Panc1 (cell line): Measurements from ENCODE around the gene GGT6. TPM values are rescaled to one million over a fixed set of nuclear protein-coding genes. Genes with fewer than 3 reads are reported as not detected.

Experiments used
- ATAC-seq: fragments of 200-7000 bp; cut with Tn5 transposase; 2 replicates; pipeline ENCODE4 v1.9.1; 2020; ENCODE audit warnings: mild to moderate bottlenecking, moderate library complexity
- BruUV-seq: library from RNA; stranded (reverse); fragments of 400-500 nt; replicated peaks from 2 replicates; lab custom pipeline; 2021; lab: Mats Ljungman, UMichigan
- CTCF ChIA-PET: fragments of 300-600 bp; sonication (Branson Sonifier 250); formaldehyde crosslinking; loops from one replicate; lab custom pipeline; 2022; ENCODE audit warnings: antibody characterized with exemption; lab: Charles Lee
- POLR2A ChIA-PET: fragments of 300-600 bp; sonication (Branson Sonifier 250); formaldehyde crosslinking; loops from one replicate; lab custom pipeline; 2022; ENCODE audit warnings: antibody characterized with exemption; lab: Charles Lee
- DNase-seq: peaks from one replicate; pipeline ENCODE4 v3.0.0-alpha.2; 2010; ENCODE audit warnings: low read depth, low spot score
- H3K27ac ChIP-seq: 2 replicates; pipeline ENCODE4 v1.5.1; 2011; ENCODE audit warnings: mild to moderate bottlenecking, low read length, inconsistent platforms
- H3K27me3 ChIP-seq: fragments of 200-500 bp; sonication (Bioruptor generic); 2 replicates; pipeline ENCODE4 v1.6.0; 2014; ENCODE audit warnings: low read length, inconsistent platforms; ENCODE audit not compliant: control insufficient read depth, insufficient read depth
- H3K36me3 ChIP-seq: fragments of 200-500 bp; sonication (Bioruptor generic); 2 replicates; pipeline ENCODE4 v1.5.1; 2014; ENCODE audit warnings: inconsistent platforms, mild to moderate bottlenecking, low read length, moderate library complexity; ENCODE audit not compliant: control insufficient read depth, insufficient read depth
- H3K4me1 ChIP-seq: 2 replicates; pipeline ENCODE4 v1.5.1; 2011; ENCODE audit warnings: inconsistent platforms, mild to moderate bottlenecking, low read length, moderate library complexity; ENCODE audit not compliant: control insufficient read depth, insufficient read depth
- H3K4me3 ChIP-seq, 2 experiments: 2 replicates each; pipeline ENCODE4 v1.5.1; 2011 to 2012; ENCODE audit warnings: low read depth in 2 of 2, low read length in 2 of 2, mild to moderate bottlenecking in 2 of 2, inconsistent platforms in 1 of 2, moderate library complexity in 1 of 2
- H3K9me3 ChIP-seq: fragments of 200-500 bp; sonication (Bioruptor generic); 2 replicates; pipeline ENCODE4 v1.5.1; 2014; ENCODE audit warnings: low read depth, mild to moderate bottlenecking, inconsistent platforms, low read length, moderate library complexity; ENCODE audit not compliant: control insufficient read depth, insufficient read depth
- POLR2AphosphoS5 ChIP-seq: IDR thresholded peaks from 2 replicates; pipeline ENCODE4 v1.6.1; 2012; ENCODE audit warnings: mild to moderate bottlenecking, low read depth, low read length, moderate library complexity
- SIN3A ChIP-seq: IDR thresholded peaks from 2 replicates; pipeline ENCODE4 v1.6.1; 2012; ENCODE audit warnings: low read depth, mild to moderate bottlenecking, low read length, moderate library complexity, borderline replicate concordance; ENCODE audit not compliant: insufficient read depth
- TCF7L2 ChIP-seq: IDR thresholded peaks from 2 replicates; pipeline ENCODE4 v1.6.1; 2011; ENCODE audit warnings: mild to moderate bottlenecking, low read depth, low read length, inconsistent platforms
- in situ Hi-C: cut with HindIII; loops from 2 replicates; pipeline ENCODE4 v1.10.0; 2016; ENCODE audit warnings: low sequenced_read_pairs, low pct_unique_long_range_greater_than_20kb
- intact Hi-C: fragments of 100-400 bp; cut with micrococcal nuclease; formaldehyde crosslinking; loops from one replicate; pipeline ENCODE4 v1.10.0; 2022; ENCODE audit not compliant: unreplicated experiment
- total RNA-seq: library from RNA; stranded (reverse); gene quantifications from one replicate; pipeline ENCODE4 v1.2.1, GENCODE V29; 2021; ENCODE audit not compliant: unreplicated experiment
- TF ChIP-seq, protein P1 (sequence below), 2 experiments: IDR thresholded peaks; 2 replicates each; pipeline ENCODE4 v1.6.1; 2011 to 2012; ENCODE audit warnings: low read depth in 2 of 2, control low read depth in 1 of 2, low read length in 1 of 2, mild to moderate bottlenecking in 1 of 2, moderate library complexity in 1 of 2; ENCODE audit not compliant: insufficient read depth in 1 of 2
- TF ChIP-seq, protein P2 (sequence below): fragments of 450-650 bp; IDR thresholded peaks from 2 replicates; pipeline ENCODE4 v1.5.1; 2017; ENCODE audit warnings: mild to moderate bottlenecking

Gene GGT6
- total RNA-seq, 1 experiment from 2014 or later: not detected

DNA sequence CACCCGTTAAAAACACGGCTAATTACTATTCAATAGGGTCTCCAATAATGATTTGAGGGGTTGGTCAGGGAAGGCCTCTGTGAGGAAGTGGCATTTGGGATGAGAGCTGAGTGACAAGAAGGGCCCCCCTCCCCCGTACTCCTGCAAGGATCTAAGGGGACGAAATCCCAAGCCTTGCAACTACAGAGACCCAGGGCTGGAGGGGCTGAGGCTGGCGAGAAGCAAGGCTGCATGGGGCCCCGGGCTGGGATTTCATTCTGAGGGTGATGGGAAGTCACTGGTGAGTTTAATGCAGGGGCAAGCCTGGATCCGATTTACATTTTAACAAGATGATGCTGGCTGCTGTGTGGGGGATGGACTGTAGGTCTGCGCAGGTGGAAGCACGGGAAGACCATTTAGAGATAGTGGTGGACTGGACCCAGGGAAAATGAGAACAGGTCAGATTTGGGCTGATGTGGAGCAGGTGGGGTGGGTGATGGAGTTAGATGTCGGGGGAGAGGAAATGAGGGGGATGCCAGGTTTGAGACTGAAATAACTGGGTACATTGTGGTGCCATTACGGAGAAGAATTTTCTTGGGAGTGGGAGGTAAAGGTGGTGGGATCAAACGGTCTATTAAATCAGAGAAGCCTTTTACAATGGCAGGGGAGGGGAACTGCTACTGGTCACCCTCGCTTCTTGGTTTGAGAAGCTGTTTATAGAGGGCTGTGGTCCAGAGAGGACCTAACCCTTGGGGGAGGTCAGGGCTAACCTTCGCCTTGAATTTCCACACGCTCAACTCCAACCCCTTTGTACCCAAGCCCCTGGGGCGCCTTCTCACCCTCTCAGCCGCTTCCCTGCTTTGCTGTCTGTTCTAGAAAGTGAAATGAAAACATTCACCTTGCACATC, 4.3 kb downstream of the GGT6 start:
- POLR2A ChIA-PET: interaction anchor here (0.7 kb wide), 1 partner anchor 32 kb away, joined by 3 read pairs; no protein-coding TSS in a partner anchor
- Histone ChIP-seq H3K4me3 (peak overlapping the region; percentile 84 to 95), H3K27ac (peak overlapping the region; percentile 94), H3K36me3 (peaks cover 2% of the 10 kb centered on the region), H3K4me1 (peaks cover 15% of the 10 kb centered on the region), H3K9me3 (no peaks in the 10 kb centered on the region), H3K27me3 (no peaks in the 10 kb centered on the region)
- DNase-seq: no peak
- CTCF ChIA-PET: interaction anchor here (0.5 to 0.9 kb wide), 2 partner anchors 12 to 70 kb away, joined by 4 to 15 read pairs; no protein-coding TSS in a partner anchor
- in situ Hi-C loops: no loop called here
- no peak for ATAC-seq
- BruUV-seq: TSS peak; percentile 87
- TF ChIP-seq TCF7L2 (no peak), POLR2AphosphoS5 (no peak), SIN3A (no peak)
- TF ChIP-seq, protein P1, sequence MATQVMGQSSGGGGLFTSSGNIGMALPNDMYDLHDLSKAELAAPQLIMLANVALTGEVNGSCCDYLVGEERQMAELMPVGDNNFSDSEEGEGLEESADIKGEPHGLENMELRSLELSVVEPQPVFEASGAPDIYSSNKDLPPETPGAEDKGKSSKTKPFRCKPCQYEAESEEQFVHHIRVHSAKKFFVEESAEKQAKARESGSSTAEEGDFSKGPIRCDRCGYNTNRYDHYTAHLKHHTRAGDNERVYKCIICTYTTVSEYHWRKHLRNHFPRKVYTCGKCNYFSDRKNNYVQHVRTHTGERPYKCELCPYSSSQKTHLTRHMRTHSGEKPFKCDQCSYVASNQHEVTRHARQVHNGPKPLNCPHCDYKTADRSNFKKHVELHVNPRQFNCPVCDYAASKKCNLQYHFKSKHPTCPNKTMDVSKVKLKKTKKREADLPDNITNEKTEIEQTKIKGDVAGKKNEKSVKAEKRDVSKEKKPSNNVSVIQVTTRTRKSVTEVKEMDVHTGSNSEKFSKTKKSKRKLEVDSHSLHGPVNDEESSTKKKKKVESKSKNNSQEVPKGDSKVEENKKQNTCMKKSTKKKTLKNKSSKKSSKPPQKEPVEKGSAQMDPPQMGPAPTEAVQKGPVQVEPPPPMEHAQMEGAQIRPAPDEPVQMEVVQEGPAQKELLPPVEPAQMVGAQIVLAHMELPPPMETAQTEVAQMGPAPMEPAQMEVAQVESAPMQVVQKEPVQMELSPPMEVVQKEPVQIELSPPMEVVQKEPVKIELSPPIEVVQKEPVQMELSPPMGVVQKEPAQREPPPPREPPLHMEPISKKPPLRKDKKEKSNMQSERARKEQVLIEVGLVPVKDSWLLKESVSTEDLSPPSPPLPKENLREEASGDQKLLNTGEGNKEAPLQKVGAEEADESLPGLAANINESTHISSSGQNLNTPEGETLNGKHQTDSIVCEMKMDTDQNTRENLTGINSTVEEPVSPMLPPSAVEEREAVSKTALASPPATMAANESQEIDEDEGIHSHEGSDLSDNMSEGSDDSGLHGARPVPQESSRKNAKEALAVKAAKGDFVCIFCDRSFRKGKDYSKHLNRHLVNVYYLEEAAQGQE (IDR thresholded peaks at IDR 0.05; ENCODE audit: insufficient read depth in 1 of 2, low read depth in 2 of 2, low read length in 1 of 2): no peak
- TF ChIP-seq, protein P2, sequence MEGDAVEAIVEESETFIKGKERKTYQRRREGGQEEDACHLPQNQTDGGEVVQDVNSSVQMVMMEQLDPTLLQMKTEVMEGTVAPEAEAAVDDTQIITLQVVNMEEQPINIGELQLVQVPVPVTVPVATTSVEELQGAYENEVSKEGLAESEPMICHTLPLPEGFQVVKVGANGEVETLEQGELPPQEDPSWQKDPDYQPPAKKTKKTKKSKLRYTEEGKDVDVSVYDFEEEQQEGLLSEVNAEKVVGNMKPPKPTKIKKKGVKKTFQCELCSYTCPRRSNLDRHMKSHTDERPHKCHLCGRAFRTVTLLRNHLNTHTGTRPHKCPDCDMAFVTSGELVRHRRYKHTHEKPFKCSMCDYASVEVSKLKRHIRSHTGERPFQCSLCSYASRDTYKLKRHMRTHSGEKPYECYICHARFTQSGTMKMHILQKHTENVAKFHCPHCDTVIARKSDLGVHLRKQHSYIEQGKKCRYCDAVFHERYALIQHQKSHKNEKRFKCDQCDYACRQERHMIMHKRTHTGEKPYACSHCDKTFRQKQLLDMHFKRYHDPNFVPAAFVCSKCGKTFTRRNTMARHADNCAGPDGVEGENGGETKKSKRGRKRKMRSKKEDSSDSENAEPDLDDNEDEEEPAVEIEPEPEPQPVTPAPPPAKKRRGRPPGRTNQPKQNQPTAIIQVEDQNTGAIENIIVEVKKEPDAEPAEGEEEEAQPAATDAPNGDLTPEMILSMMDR: no peak
- intact Hi-C loops: no loop called here

DNA sequence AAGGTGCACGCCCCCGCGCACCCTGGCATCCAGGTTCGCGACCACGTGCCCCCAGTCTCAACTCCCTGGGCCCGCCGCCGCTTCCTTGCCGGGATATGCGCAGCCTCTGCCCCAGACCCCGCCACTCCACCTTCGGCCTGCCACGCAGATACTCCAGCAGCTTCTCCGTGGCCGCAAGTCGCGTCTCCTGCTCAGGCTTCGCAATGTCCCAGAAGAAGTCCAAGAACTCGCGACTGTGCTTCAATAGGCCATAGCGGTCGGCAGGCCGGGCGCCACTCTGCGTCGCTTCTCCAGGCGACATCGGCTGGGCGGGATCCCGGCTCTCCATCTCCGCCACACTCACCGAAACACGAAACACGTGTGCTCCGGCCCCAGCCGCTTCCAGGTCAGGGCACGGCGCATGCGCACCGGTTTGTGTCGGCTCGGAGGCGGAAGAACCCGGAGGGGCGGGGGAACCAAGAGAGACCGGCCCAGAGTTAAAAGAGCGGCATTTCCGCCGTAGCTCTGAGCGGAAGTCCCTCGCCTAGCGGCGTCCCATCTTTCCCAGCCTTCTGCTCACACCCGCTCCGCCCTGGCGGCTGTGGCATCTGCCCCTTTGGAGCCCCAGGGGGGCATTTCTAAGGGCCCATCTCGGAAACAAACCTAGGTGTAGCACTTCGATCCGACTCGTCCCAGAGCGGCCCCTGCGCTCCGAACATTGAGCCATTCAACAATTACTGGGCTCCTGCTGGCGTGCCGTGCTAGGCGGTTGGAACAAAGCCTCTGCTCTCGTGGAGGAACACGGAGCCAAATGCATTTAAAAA, 5.2 kb downstream of the GGT6 start, which contains the start of gene MYBBP1A:
TSS of gene MYBBP1A (minus strand) at position 388 of the 803 bp plus-strand sequence. CDS start at position 328, 60 bp downstream.
- CTCF ChIA-PET: interaction anchor here (0.5 kb wide), 1 partner anchor 71 kb away, joined by 4 read pairs; no protein-coding TSS in a partner anchor
- ATAC-seq (peak; percentile 95), DNase-seq (peak; percentile 78)
- H3K27me3 ChIP-seq: no peaks in the 10 kb centered on the region
- in situ Hi-C loops: no loop called here
- H3K4me1 ChIP-seq: peaks cover 15% of the 10 kb centered on the region
- TSS peak; percentile 82 for BruUV-seq
- H3K27ac ChIP-seq: peak within 1 kb of the TSS; percentile 94
- intact Hi-C loops: no loop called here
- TF ChIP-seq POLR2AphosphoS5 (peak; percentile 87), SIN3A (peak; percentile 83; the same call in 1 of the 2 replicates), TCF7L2 (peak; percentile 74)
- TF ChIP-seq, protein P2: no peak
- TF ChIP-seq, protein P1 (IDR thresholded peaks at IDR 0.05; ENCODE audit: insufficient read depth in 1 of 2, low read depth in 2 of 2, low read length in 1 of 2): no peak
- POLR2A ChIA-PET: no interaction called here
- H3K4me3 ChIP-seq: peak within 1 kb of the TSS; percentile 84 to 95
- peaks cover 2% of the 10 kb centered on the region for H3K36me3 ChIP-seq
- no peaks in the 10 kb centered on the region for H3K9me3 ChIP-seq
